K562 (cell line): ENCODE data around the gene SMIM11. TPM values are rescaled to one million over a fixed set of nuclear protein-coding genes. Genes with fewer than 3 reads are reported as not detected.

Experiments
- ATAC-seq: fragments of 200-7000 bp; cut with Tn5 transposase; 3 replicates; pipeline ENCODE4 v1.9.1; 2020; ENCODE audit warnings: moderate library complexity
- BruUV-seq: library from RNA; stranded (reverse); fragments of 400-500 nt; replicated peaks from 2 replicates; lab custom pipeline; 2021; lab: Mats Ljungman, UMichigan
- CTCF ChIA-PET: fragments of 300-600 bp; formaldehyde crosslinking; extraction: SDS; loops from one replicate; lab custom pipeline; 2021; ENCODE audit warnings: low intra/inter-chr PET ratio; lab: Yijun Ruan, JAX
- POLR2A ChIA-PET: fragments of 300-600, 350-650 bp; sonication (Branson Sonifier 250); formaldehyde crosslinking; extraction: SDS; loops from one replicate; lab custom pipeline; 2021; ENCODE audit warnings: antibody characterized with exemption, inconsistent platforms; lab: Yijun Ruan, JAX
- DNase-seq, 4 experiments: peaks; one replicate each; pipeline versions ENCODE4 v3.0.0 to v3.0.0-alpha.2; 2011 to 2018; ENCODE audit warnings: low spot score in 3 of 4, mixed read lengths in 3 of 4; ENCODE audit errors: extremely low read depth in 1 of 4
- FAIRE-seq: peaks from 2 replicates; lab custom pipeline; 2011; peaks lifted over from hg19 to GRCh38; lab: Jason Lieb, UNC
- H2AFZ ChIP-seq: 2 replicates; pipeline ENCODE4 v1.6.0; 2011; ENCODE audit warnings: low read depth, low read length, control low read depth, inconsistent platforms
- H3K27ac ChIP-seq: fragments of 200-600 bp; 3 replicates; pipeline ENCODE4 v1.8.0; 2011; ENCODE audit warnings: low read depth, mild to moderate bottlenecking, control low read depth, inconsistent platforms, low read length, moderate library complexity, mixed read lengths; ENCODE audit errors: extremely low read depth
- H3K27me3 ChIP-seq, 2 experiments: fragments of 300-600 bp in 1 of 2; 2 replicates in 1 of 2; 3 replicates in 1 of 2; pipeline versions ENCODE4 v1.6.0 to v1.8.0; 2011; ENCODE audit warnings: inconsistent platforms in 2 of 2, low read length in 2 of 2, mild to moderate bottlenecking in 1 of 2, mixed read lengths in 1 of 2, moderate library complexity in 1 of 2; ENCODE audit not compliant: control insufficient read depth in 2 of 2, insufficient read depth in 2 of 2
- H3K36me3 ChIP-seq: fragments of 300-600 bp; 3 replicates; pipeline ENCODE4 v1.8.0; 2011; ENCODE audit warnings: mild to moderate bottlenecking, low read length, inconsistent platforms; ENCODE audit not compliant: control insufficient read depth, insufficient read depth
- H3K4me1 ChIP-seq, 2 experiments: fragments of 200-600 bp in 1 of 2; replicated peaks in 1 of 2; 2 replicates in 1 of 2; 3 replicates in 1 of 2; pipeline versions ENCODE4 v1.5.1 to v1.8.0; 2011; ENCODE audit warnings: inconsistent platforms in 2 of 2, low read length in 2 of 2, mild to moderate bottlenecking in 1 of 2, mixed read lengths in 1 of 2, moderate library complexity in 1 of 2; ENCODE audit not compliant: control insufficient read depth in 2 of 2, insufficient read depth in 2 of 2
- H3K4me2 ChIP-seq: 2 replicates; pipeline ENCODE4 v1.6.1; 2011; ENCODE audit warnings: low read length, control low read depth, inconsistent platforms, mixed read lengths; ENCODE audit not compliant: insufficient read depth
- H3K4me3 ChIP-seq: fragments of 200-600 bp; sonication (generic), shearing (Covaris generic); 2 replicates; pipeline ENCODE4 v1.5.1; 2016; ENCODE audit warnings: control low read depth, inconsistent platforms
- H3K79me2 ChIP-seq: fragments of 200-600 bp; 3 replicates; pipeline ENCODE4 v1.8.0; 2011; ENCODE audit warnings: low read length, inconsistent platforms; ENCODE audit not compliant: control insufficient read depth, insufficient read depth
- H3K9ac ChIP-seq, 2 experiments: 2 replicates each; pipeline versions ENCODE4 v1.6.0 to v1.6.1; 2011; ENCODE audit warnings: low read depth in 2 of 2, low read length in 2 of 2, control low read depth in 1 of 2, inconsistent platforms in 1 of 2, mild to moderate bottlenecking in 1 of 2, mixed read lengths in 1 of 2; ENCODE audit not compliant: insufficient read depth in 1 of 2
- H3K9me1 ChIP-seq: one replicate; pipeline ENCODE4 v1.6.0; 2011; ENCODE audit warnings: inconsistent platforms, mild to moderate bottlenecking, low read length, moderate library complexity; ENCODE audit not compliant: control insufficient read depth, insufficient read depth
- H3K9me3 ChIP-seq: replicated peaks from 2 replicates; pipeline ENCODE4 v1.5.1; 2011; ENCODE audit warnings: low read depth, low read length, inconsistent platforms; ENCODE audit not compliant: control insufficient read depth, insufficient read depth
- H4K20me1 ChIP-seq: replicated peaks from 2 replicates; pipeline ENCODE4 v1.6.1; 2011; ENCODE audit warnings: low read length, inconsistent platforms, mixed read lengths; ENCODE audit not compliant: control insufficient read depth, insufficient read depth
- CGGBP1 ChIP-seq: fragments of 250-450 bp; sonication (Bioruptor Pico); IDR thresholded peaks from 2 replicates; pipeline ENCODE4 v1.9.0; 2021; ENCODE audit warnings: mild to moderate bottlenecking
- HMG20A ChIP-seq: fragments of 450-650 bp; formaldehyde crosslinking; conservative IDR thresholded peaks from 2 replicates; pipeline ENCODE4 v1.4.0; 2020; ENCODE audit warnings: mild to moderate bottlenecking, mixed read lengths
- HOXB6 ChIP-seq: fragments of 250-450 bp; sonication (Bioruptor Pico); IDR thresholded peaks from 2 replicates; pipeline ENCODE4 v1.5.1; 2022; ENCODE audit warnings: mild to moderate bottlenecking, borderline replicate concordance
- TSHZ1 ChIP-seq: fragments of 250-450 bp; sonication (Bioruptor Pico); IDR thresholded peaks from 2 replicates; pipeline ENCODE4 v1.4.0; 2020; ENCODE audit warnings: mild to moderate bottlenecking, moderate library complexity
- ZNF507 ChIP-seq: conservative IDR thresholded peaks from 2 replicates; pipeline ENCODE4 v1.6.1; 2017; ENCODE audit warnings: missing genetic modification characterization, missing compliant biosample characterization
- WGBS: fragments of 100-300 bp; shearing (Covaris generic); methylation state at CpG from one replicate; pipeline ENCODE4 v1.1.6; 2016; ENCODE audit warnings: low coverage, mixed read lengths; ENCODE audit not compliant: insufficient coverage; ENCODE audit errors: missing lambda C conversion rate; 5-methylcytosine and 5-hydroxymethylcytosine counted together
- in situ Hi-C: fragments of 300-500 bp; cut with MboI; formaldehyde crosslinking; loops from 4 replicates; pipeline ENCODE4 v1.15.0; 2018; ENCODE audit warnings: inconsistent platforms, mixed read lengths
- intact Hi-C: fragments of 100-400 bp; cut with micrococcal nuclease; formaldehyde crosslinking; loops from 2 replicates; pipeline ENCODE4 v1.14.2; 2022
- polyA plus RNA-seq, 8 experiments: library from polyadenylated mRNA; depleted of rRNA in 4 of 8; stranded (reverse) in 5 of 8; unstranded in 3 of 8; fragments of >200 nt; fragmentation: Nextera tagmentation in 2 of 8; fragmentation: Illumina TruSeq in 1 of 8; extraction: Ambion mirVana in 2 of 8; extraction: Trizol in 1 of 8; gene quantifications; 2 replicates each; pipeline versions ENCODE4 v1.2.1 to v1.2.3, GENCODE V29; 2011 to 2014; ENCODE audit warnings: inconsistent platforms in 1 of 8, missing spikeins in 1 of 8
- total RNA-seq, 7 experiments: library from RNA; depleted of rRNA in 6 of 7; stranded (reverse); fragments of >200 nt in 6 of 7; fragmentation: Illumina TruSeq in 2 of 7; extraction: Trizol in 2 of 7; gene quantifications; 2 replicates each; pipeline versions ENCODE4 v1.2.1 to v1.2.3, GENCODE V29; 2011 to 2021; ENCODE audit warnings: low replicate concordance in 1 of 7

The SMIM11 gene
- total and polyA plus RNA-seq, 9 of the 15 experiments (the other 6 are each of a cell fraction or from before 2014, with no cell fraction given), result 3.9 to 113 (median 25.5) TPM

GRCh38 chr21:34336245-34336644 is 39.1 kb upstream of the SMIM11 start:
- FAIRE-seq, result no peak
- Histone ChIP-seq H2AFZ (no peak overlapping the region), H3K27ac (no peak overlapping the region), H3K9me3 (no peaks in the 10 kb centered on the region)
- 1% methylated on average over 5 of the region's 5 CpGs for WGBS
- TF ChIP-seq ZNF507 (tag), result no peak
- TF ChIP-seq CGGBP1 (CRISPR knock-in tag), result no peak
- TF ChIP-seq HOXB6 (CRISPR knock-in tag), result no peak
- no peak for TF ChIP-seq HMG20A (CRISPR knock-in tag)
- TF ChIP-seq TSHZ1 (CRISPR knock-in tag), result no peak
- TF ChIP-seq, all 486 proteins: peak for 0
- Histone ChIP-seq H3K9ac (no peak overlapping the region), H3K9me1 (no peaks in the 10 kb centered on the region), H3K4me3 (no peak overlapping the region), H3K4me2 (no peak overlapping the region), H4K20me1 (no peaks in the 10 kb centered on the region), H3K27me3 (peaks cover 47 to 61% of the 10 kb centered on the region in 2 experiments), H3K79me2 (no peaks in the 10 kb centered on the region), H3K36me3 (no peaks in the 10 kb centered on the region), H3K4me1 (no peaks in the 10 kb centered on the region)
- DNase-seq (no peak), ATAC-seq (no peak)
- intact Hi-C loops (no loop called here), in situ Hi-C loops (no loop called here)
- no TSS peak for BruUV-seq
- ChIA-PET POLR2A (interaction anchor here (0.7 to 1.0 kb wide), 2 partner anchors 10 to 14 kb away, joined by 3 read pairs; no protein-coding TSS in a partner anchor), CTCF (no interaction called here)
